Fibroblast of peridontal ligament (primary cell): ENCODE data around the gene SPATA2L.
A peak's percentile ranks its signal among the peaks of the same experiment; 100 is the strongest.

ENCODE experiments used
- DNase-seq: peaks from one replicate; pipeline ENCODE4 v3.0.0-alpha.2; 2010; ENCODE audit errors: extremely low read depth

SPATA2L gene

GRCh38 chr16:89701425-89702406, at the start of gene SPATA2L:
TSS of gene SPATA2L (minus strand) at chr16:89701705. CDS start at chr16:89701232, 473 bp downstream.
- DNase-seq: peak; percentile 49

- DNase-seq: no peak
Measured at GRCh38 chr16:89749637-89750036, 48.1 kb upstream of the SPATA2L start.

GRCh38 chr16:89748921-89749320, 47.4 kb upstream of the SPATA2L start:
- no peak for DNase-seq

GRCh38 chr16:89748076-89748475, 46.6 kb upstream of the SPATA2L start:
- no peak for DNase-seq

GRCh38 chr16:89746043-89746442, 44.5 kb upstream of the SPATA2L start:
- no peak for DNase-seq

GRCh38 chr16:89744813-89745212, 43.3 kb upstream of the SPATA2L start:
- no peak for DNase-seq

GRCh38 chr16:89742948-89743347, 41.4 kb upstream of the SPATA2L start:
- DNase-seq: no peak

- no peak for DNase-seq
Measured at GRCh38 chr16:89741342-89742014, 40.0 kb upstream of the SPATA2L start.

GRCh38 chr16:89739383-89739782, 37.9 kb upstream of the SPATA2L start:
- DNase-seq: no peak

- no peak for DNase-seq
Measured at GRCh38 chr16:89738538-89739317, 37.2 kb upstream of the SPATA2L start.

GRCh38 chr16:89738072-89738377, 36.5 kb upstream of the SPATA2L start:
- no peak for DNase-seq

- no peak for DNase-seq
Measured at GRCh38 chr16:89737341-89738071, 36.0 kb upstream of the SPATA2L start.

- DNase-seq: no peak
Measured at GRCh38 chr16:89736554-89736953, 35.0 kb upstream of the SPATA2L start.

GRCh38 chr16:89733792-89734191, 32.3 kb upstream of the SPATA2L start:
- no peak for DNase-seq

GRCh38 chr16:89733322-89733721, 31.8 kb upstream of the SPATA2L start:
- no peak for DNase-seq

- no peak for DNase-seq
Measured at GRCh38 chr16:89732918-89733242, 31.4 kb upstream of the SPATA2L start.

GRCh38 chr16:89732142-89732917, 30.8 kb upstream of the SPATA2L start:
- DNase-seq: no peak

GRCh38 chr16:89730610-89731234, 29.2 kb upstream of the SPATA2L start:
- DNase-seq: no peak

- no peak for DNase-seq
Measured at GRCh38 chr16:89729863-89730593, 28.5 kb upstream of the SPATA2L start.

GRCh38 chr16:89729293-89729692, 27.8 kb upstream of the SPATA2L start:
- no peak for DNase-seq
